Trophoblast cell (in vitro differentiated cells and primary cell): ENCODE measurements around the gene SLC6A1.
A peak's percentile ranks its signal among the peaks of the same experiment; 100 is the strongest.

Experiments used
- DNase-seq, 2 donors: peaks; one replicate each; pipeline ENCODE4 v3.0.0-alpha.2; 2016
- H2AFZ ChIP-seq: 2 replicates; pipeline ENCODE4 v1.6.1; 2013; ENCODE audit warnings: low read length, moderate library complexity, mild to moderate bottlenecking; ENCODE audit not compliant: insufficient read depth, poor library complexity
- H2AK5ac ChIP-seq: 2 replicates; pipeline ENCODE4 v1.6.1; 2013; ENCODE audit warnings: mild to moderate bottlenecking, low read length
- H2BK120ac ChIP-seq: 2 replicates; pipeline ENCODE4 v1.6.1; 2013; ENCODE audit warnings: low read length, mild to moderate bottlenecking, moderate library complexity; ENCODE audit not compliant: insufficient read depth, poor library complexity
- H2BK12ac ChIP-seq: 2 replicates; pipeline ENCODE4 v1.6.1; 2013; ENCODE audit warnings: mild to moderate bottlenecking, low read length, moderate library complexity
- H2BK5ac ChIP-seq: 2 replicates; pipeline ENCODE4 v1.6.1; 2013; ENCODE audit warnings: low read length, low read depth, moderate library complexity, mild to moderate bottlenecking; ENCODE audit not compliant: poor library complexity
- H3K14ac ChIP-seq: 2 replicates; pipeline ENCODE4 v1.6.1; 2013; ENCODE audit warnings: mild to moderate bottlenecking, low read length
- H3K18ac ChIP-seq: 2 replicates; pipeline ENCODE4 v1.6.1; 2013; ENCODE audit warnings: mild to moderate bottlenecking, low read length
- H3K23ac ChIP-seq: 2 replicates; pipeline ENCODE4 v1.6.1; 2013; ENCODE audit warnings: low read length
- H3K27ac ChIP-seq: 2 replicates; pipeline ENCODE4 v1.5.1; 2013; ENCODE audit warnings: low read depth, mild to moderate bottlenecking, inconsistent platforms, low read length, moderate library complexity
- H3K27me3 ChIP-seq: 2 replicates; pipeline ENCODE4 v1.6.1; 2013; ENCODE audit warnings: inconsistent platforms, mild to moderate bottlenecking, low read length, moderate library complexity; ENCODE audit not compliant: insufficient read depth
- H3K36me3 ChIP-seq, 2 experiments: 1 replicate in 1 of 2; 2 replicates in 1 of 2; pipeline ENCODE4 v1.6.1; 2013; ENCODE audit warnings: low read length in 2 of 2, mild to moderate bottlenecking in 2 of 2, moderate library complexity in 1 of 2; ENCODE audit not compliant: insufficient read depth in 2 of 2, control insufficient read depth in 1 of 2
- H3K4ac ChIP-seq: 2 replicates; pipeline ENCODE4 v1.6.1; 2013; ENCODE audit warnings: low read depth, mild to moderate bottlenecking, low read length, moderate library complexity
- H3K4me1 ChIP-seq, 2 experiments: 1 replicate in 1 of 2; 2 replicates in 1 of 2; pipeline ENCODE4 v1.6.1; 2013; ENCODE audit warnings: low read length in 2 of 2, mild to moderate bottlenecking in 2 of 2, moderate library complexity in 1 of 2; ENCODE audit not compliant: insufficient read depth in 2 of 2, control insufficient read depth in 1 of 2
- H3K4me2 ChIP-seq: 2 replicates; pipeline ENCODE4 v1.6.1; 2013; ENCODE audit warnings: inconsistent platforms, mild to moderate bottlenecking, low read length, moderate library complexity
- H3K4me3 ChIP-seq: 2 replicates; pipeline ENCODE4 v1.5.1; 2013; ENCODE audit warnings: mild to moderate bottlenecking, low read depth, low read length, inconsistent platforms
- H3K79me1 ChIP-seq: one replicate; pipeline ENCODE4 v1.6.1; 2013; ENCODE audit warnings: low read length
- H3K79me2 ChIP-seq: 2 replicates; pipeline ENCODE4 v1.6.1; 2013; ENCODE audit warnings: low read length, mild to moderate bottlenecking; ENCODE audit not compliant: control insufficient read depth, insufficient read depth, poor library complexity
- H3K9ac ChIP-seq: 2 replicates; pipeline ENCODE4 v1.6.1; 2013; ENCODE audit warnings: mild to moderate bottlenecking, low read length
- H3K9me3 ChIP-seq: 2 replicates; pipeline ENCODE4 v1.6.1; 2013; ENCODE audit warnings: low read depth, mild to moderate bottlenecking, control low read depth, inconsistent platforms, low read length; ENCODE audit not compliant: insufficient read depth
- H4K12ac ChIP-seq: 2 replicates; pipeline ENCODE4 v1.6.1; 2013; ENCODE audit warnings: low read depth, mild to moderate bottlenecking, low read length, moderate library complexity
- H4K8ac ChIP-seq: 2 replicates; pipeline ENCODE4 v1.6.1; 2013; ENCODE audit warnings: low read depth, mild to moderate bottlenecking, low read length, moderate library complexity
- H4K91ac ChIP-seq: one replicate; pipeline ENCODE4 v1.6.1; 2013; ENCODE audit warnings: low read depth, mild to moderate bottlenecking, low read length, moderate library complexity
- WGBS: extraction: QIAGEN DNeasy Blood & Tissue Kit; methylation state at CpG from one replicate; pipeline ENCODE4 v1.1.7; 2013; ENCODE audit warnings: missing lambda C conversion rate; ENCODE audit not compliant: insufficient read length, insufficient coverage; ENCODE audit errors: extremely low coverage; 5-methylcytosine and 5-hydroxymethylcytosine counted together

The SLC6A1 gene

DNA sequence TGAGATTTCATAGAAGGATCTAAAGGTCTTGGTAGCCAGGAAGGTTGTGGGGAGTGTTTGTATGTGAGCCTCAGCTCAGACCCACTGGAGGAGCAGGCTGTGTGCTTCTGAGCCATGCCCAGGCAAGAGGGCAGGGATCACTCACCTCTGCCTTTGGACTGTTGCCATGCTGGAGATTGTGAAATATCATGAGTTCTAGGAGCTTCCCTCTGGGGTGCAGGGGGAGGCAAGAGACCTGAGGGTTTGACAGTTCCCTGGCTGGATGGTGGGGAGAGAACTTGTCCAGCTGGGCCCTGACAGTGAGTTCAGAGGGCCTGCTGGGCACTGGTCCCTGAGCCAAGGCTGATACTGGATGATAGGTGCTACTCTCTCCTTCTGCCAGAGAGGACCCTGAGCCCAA, 6.0 kb downstream of the SLC6A1 start:
- no peak overlapping the region for H3K18ac ChIP-seq
- no peak overlapping the region for H3K4ac ChIP-seq
- no peak overlapping the region for H2BK5ac ChIP-seq
- no peak overlapping the region for H3K4me2 ChIP-seq
- H3K36me3 ChIP-seq, result no peaks in the 10 kb centered on the region
- H4K91ac ChIP-seq, result no peak overlapping the region
- H3K27ac ChIP-seq, result no peak overlapping the region
- H3K4me1 ChIP-seq, result no peaks in the 10 kb centered on the region
- no peak overlapping the region for H3K14ac ChIP-seq
- no peak overlapping the region for H3K23ac ChIP-seq
- no peak overlapping the region for H3K4me3 ChIP-seq
- H4K12ac ChIP-seq, result no peak overlapping the region
- peaks cover 16% of the 10 kb centered on the region for H3K27me3 ChIP-seq
- no peaks in the 10 kb centered on the region for H3K9me3 ChIP-seq
- DNase-seq, result no peak
- H2BK12ac ChIP-seq, result no peak overlapping the region
- no peak overlapping the region for H4K8ac ChIP-seq
- H3K79me2 ChIP-seq, result no peaks in the 10 kb centered on the region
- no peak overlapping the region for H2AFZ ChIP-seq
- no peak overlapping the region for H2AK5ac ChIP-seq
- no peaks in the 10 kb centered on the region for H3K79me1 ChIP-seq
- H3K9ac ChIP-seq, result no peak overlapping the region
- no peak overlapping the region for H2BK120ac ChIP-seq

DNA sequence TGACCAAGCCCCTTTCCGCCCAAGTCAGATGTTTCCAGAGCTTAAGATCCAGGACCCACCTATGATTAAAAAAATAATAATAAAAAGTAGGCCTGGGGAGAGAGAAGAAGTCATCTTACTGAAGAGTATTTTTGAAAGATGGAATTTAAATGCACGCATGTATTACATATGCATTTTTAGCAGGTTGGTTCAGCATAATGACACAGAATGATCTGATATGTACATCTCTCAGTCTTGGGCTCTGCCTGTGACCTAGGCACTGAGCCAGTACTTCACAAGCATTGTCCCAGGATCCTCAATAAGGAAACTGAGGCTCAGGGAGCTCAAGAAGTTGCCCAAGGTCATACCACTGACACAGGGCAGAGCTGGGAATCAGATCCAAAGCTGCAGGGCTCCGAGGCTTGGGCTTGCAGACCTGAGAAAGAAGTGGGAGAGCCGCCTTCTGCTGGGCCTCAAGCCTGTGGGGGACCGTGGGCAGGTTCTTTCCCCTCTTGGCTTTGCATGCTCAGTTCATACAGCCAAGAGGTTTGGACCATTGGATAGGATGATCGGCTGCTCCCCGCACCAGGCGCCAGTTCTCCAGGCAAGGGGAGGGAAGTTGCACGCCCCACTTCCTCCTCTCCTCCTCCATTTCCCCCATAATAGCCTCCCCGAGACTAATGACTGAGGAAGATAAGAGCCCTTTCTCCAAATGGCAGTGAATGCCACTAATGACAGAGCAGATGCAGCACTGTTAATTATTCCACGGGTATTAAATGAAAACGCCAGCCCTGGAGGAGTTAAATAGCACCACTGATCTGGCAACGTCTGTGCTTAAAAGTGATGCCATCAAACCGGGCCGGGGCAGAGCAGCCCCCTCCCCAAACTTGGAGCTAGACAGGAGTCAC, 6.9 kb downstream of the SLC6A1 start:
- no peaks in the 10 kb centered on the region for H3K79me1 ChIP-seq

DNA sequence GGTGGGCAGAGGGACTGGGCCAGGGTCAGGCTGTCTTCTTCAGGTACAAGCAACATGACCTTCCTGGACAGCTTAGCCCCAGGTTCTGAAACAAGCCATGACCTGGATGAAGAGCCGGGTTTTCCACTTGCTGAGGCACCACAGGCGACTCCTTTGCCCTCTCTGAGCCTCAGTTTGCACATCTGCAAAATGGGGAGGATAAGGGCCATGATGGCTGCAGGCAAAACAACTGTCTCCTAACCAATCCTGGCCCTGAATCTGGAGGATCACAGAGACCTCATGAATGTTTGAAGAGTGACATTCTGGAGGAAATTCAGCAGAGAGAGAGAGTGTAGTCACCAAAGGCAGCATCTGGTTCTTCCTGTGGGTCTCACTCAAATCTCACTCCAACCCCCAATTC, 8.0 kb downstream of the SLC6A1 start:
- H2BK120ac ChIP-seq, result no peak overlapping the region
- WGBS, result no CpG with 5 or more reads among the region's 2 CpGs
- no peak for DNase-seq
- no peak overlapping the region for H3K4me2 ChIP-seq
- H3K4me1 ChIP-seq, result no peaks in the 10 kb centered on the region
- no peak overlapping the region for H2AK5ac ChIP-seq
- H3K36me3 ChIP-seq, result no peaks in the 10 kb centered on the region
- no peak overlapping the region for H3K23ac ChIP-seq
- no peak overlapping the region for H4K8ac ChIP-seq
- H2AFZ ChIP-seq, result no peak overlapping the region
- no peak overlapping the region for H3K27ac ChIP-seq
- H3K14ac ChIP-seq, result no peak overlapping the region
- H2BK12ac ChIP-seq, result no peak overlapping the region
- H3K9ac ChIP-seq, result no peak overlapping the region
- peaks cover 2% of the 10 kb centered on the region for H3K27me3 ChIP-seq
- H3K79me1 ChIP-seq, result no peaks in the 10 kb centered on the region
- no peak overlapping the region for H3K4ac ChIP-seq
- H3K4me3 ChIP-seq, result no peak overlapping the region
- H4K12ac ChIP-seq, result no peak overlapping the region
- no peak overlapping the region for H4K91ac ChIP-seq
- no peak overlapping the region for H2BK5ac ChIP-seq
- H3K18ac ChIP-seq, result no peak overlapping the region
- H3K79me2 ChIP-seq, result no peaks in the 10 kb centered on the region
- H3K9me3 ChIP-seq, result no peaks in the 10 kb centered on the region

More for the DNA sequence above, 6.9 kb downstream of the SLC6A1 start:
- Histone ChIP-seq H2AFZ (no peak overlapping the region), H2BK120ac (no peak overlapping the region), H3K27me3 (peaks cover 6% of the 10 kb centered on the region), H3K4me3 (no peak overlapping the region), H3K4ac (no peak overlapping the region), H2AK5ac (no peak overlapping the region), H4K12ac (no peak overlapping the region), H3K18ac (no peak overlapping the region), H3K23ac (no peak overlapping the region), H3K9me3 (no peaks in the 10 kb centered on the region), H2BK12ac (no peak overlapping the region), H3K27ac (no peak overlapping the region), H3K36me3 (no peaks in the 10 kb centered on the region), H2BK5ac (no peak overlapping the region), H3K9ac (no peak overlapping the region), H4K91ac (no peak overlapping the region), H3K4me1 (no peaks in the 10 kb centered on the region), H3K14ac (no peak overlapping the region), H4K8ac (no peak overlapping the region), H3K79me2 (no peaks in the 10 kb centered on the region), H3K4me2 (no peak overlapping the region)
- DNase-seq, result no peak
- WGBS, result no CpG with 5 or more reads among the region's 15 CpGs

DNA sequence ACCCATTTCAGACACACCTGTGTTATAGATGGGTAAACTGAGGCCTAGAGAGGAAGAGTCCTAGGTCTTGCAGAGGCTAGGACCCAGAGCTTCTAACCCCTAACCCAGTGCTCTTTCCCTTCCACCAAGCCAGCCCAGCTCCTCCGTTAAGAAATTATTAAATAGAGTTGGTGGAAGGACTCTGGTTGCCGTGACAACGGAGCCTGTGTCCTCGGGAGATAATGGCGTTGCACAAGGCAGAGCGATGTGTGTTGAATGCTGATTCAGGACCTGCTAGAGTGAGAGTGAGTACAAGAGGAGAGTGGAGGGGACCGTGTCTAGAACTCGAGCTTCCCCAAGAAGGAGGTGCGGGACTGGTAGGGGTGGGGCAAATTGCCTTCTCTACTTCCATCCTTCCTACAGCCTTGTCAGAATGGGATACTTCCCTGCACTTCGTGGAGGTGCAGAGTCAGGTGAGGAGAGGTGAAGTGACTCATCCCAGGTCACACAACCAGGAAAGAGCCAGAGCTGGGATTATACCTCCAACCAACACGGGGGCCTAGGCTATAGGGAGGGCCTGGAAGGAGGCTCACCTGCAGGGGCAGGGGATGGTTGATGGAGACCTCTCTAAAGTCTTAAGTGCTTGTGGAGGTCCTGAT, 8.6 kb downstream of the SLC6A1 start:
- WGBS, result no CpG with 5 or more reads among the region's 11 CpGs
- Histone ChIP-seq H2AFZ (no peak overlapping the region), H3K79me1 (no peaks in the 10 kb centered on the region), H3K14ac (no peak overlapping the region), H3K4ac (no peak overlapping the region), H2BK120ac (no peak overlapping the region), H2BK5ac (no peak overlapping the region), H4K91ac (no peak overlapping the region), H3K36me3 (no peaks in the 10 kb centered on the region), H3K79me2 (no peaks in the 10 kb centered on the region), H4K8ac (no peak overlapping the region), H3K27me3 (peaks cover 2% of the 10 kb centered on the region), H3K4me2 (no peak overlapping the region), H3K27ac (no peak overlapping the region), H2BK12ac (no peak overlapping the region), H3K9me3 (no peaks in the 10 kb centered on the region), H3K4me1 (no peaks in the 10 kb centered on the region), H3K18ac (no peak overlapping the region), H3K23ac (no peak overlapping the region), H3K9ac (no peak overlapping the region), H3K4me3 (peak overlapping the region; percentile 51), H2AK5ac (no peak overlapping the region), H4K12ac (no peak overlapping the region)
- DNase-seq, result peak in 1 of 2 donors; percentile 25
